HPDE6-E6E7 (cell line): Measurements from ENCODE around the gene MCU.
"Not testable (repeated sequence)": the region's sequence is repeated elsewhere in the genome, so short reads cannot be mapped to it uniquely, and the experiment has no call there.

ENCODE experiments used
- DNase-seq: peaks from one replicate; pipeline ENCODE4 v3.0.0; 2011; ENCODE audit warnings: missing footprints; ENCODE audit errors: extremely low spot score

Gene MCU

GRCh38 chr10:72730479-72730878 is 38.5 kb downstream of the MCU start:
- DNase-seq, result no peak

GRCh38 chr10:72731916-72732419 is 40.0 kb downstream of the MCU start:
- DNase-seq, result no peak

DNA sequence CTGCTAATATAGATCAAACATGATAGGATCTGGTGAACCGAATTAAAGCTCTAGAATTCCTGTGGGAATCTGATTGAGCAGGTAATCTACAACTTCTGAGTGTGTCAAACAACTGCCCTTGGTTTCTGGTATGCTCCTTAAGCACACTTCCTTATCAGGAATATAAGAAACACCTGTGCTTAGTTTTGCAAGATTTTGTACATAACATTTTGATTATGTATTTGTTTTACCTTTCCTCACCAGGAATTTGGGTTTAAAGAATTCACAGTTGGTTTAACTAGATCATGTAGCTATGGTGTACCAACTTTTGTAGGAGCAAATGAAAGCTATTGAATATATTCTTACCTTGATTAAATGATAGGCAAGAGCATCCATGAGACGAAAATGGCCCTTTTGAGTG is 40.6 kb downstream of the MCU start:
- no peak for DNase-seq

DNA sequence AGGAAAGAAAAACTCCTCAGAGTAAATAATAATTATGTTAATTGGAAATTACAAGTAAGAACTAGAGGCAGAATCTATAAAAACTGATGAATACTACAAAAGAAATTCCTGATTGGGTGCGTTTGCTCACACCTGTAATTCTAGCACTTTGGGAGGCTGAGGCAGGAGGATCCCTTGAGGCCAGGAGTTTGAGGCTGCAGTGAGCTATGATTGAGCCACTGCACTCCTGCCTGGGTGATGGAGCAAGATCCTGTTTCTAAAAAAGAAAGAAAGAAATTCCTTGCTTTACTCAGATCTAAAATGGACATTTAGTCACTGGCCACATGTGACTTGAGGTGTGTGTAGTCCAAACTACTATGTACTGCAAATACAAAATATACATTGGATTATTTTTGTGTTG is 42.0 kb downstream of the MCU start:
- no peak for DNase-seq

GRCh38 chr10:72735288-72735936 is 43.5 kb downstream of the MCU start:
- DNase-seq, result no peak

DNA sequence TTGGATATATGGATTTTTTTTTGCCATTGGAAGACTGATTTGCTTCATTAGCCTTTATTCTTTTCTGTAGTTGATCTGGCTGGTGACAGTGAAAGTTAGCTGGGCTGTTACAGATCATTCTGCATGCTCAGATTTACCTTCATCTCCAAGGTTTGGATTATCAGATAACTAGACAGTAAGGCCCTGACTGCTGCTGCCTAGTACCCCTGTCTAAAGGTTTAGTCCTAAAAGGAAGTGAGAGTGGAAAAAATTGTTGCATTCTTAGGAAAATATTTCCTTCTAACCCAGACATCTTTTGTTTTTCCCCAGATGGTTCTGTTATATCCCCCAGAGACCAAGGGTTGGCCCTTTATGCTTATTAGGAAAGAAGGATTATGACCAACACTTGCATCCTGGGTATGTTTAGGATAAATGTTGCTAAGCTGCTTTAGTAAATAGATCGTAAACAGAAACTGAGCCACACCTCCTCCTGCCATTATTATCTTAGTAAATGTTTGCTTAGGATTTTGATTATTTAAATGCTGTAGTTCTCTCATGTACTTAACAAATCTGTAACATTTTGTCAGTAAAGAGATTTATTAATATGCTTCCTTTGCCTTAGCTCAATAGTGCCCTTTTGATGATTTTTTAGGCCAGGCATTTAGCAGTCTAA is 44.4 kb downstream of the MCU start:
- no peak for DNase-seq

- no peak for DNase-seq
Measured at GRCh38 chr10:72736828-72737220, 44.9 kb downstream of the MCU start.

GRCh38 chr10:72737357-72737756 is 45.4 kb downstream of the MCU start:
- not testable (repeated sequence) for DNase-seq

- DNase-seq, result no peak
Measured at GRCh38 chr10:72738486-72738885, 46.5 kb downstream of the MCU start.

DNA sequence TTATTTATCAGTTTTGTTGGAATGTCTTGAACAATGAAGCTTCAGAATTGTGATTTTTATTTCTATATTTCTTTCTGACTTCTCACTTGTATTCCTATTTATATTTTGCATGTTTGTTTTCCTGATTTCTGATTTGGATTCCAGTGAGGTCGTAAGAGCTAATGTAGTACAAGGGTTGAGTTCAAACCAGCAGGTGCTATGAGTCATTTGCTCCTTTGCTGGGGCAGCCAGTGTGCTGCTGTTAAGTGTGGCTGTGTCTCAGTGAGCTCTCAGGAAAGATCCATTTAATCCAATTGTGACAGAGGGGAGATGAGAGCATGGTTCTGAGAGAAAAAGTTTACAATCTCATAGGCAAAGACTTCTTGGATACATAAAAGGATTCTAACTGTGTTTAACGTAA is 48.6 kb downstream of the MCU start:
- DNase-seq, result peak; percentile 37

GRCh38 chr10:72742092-72742491 is 50.1 kb downstream of the MCU start:
- DNase-seq, result no peak

DNA sequence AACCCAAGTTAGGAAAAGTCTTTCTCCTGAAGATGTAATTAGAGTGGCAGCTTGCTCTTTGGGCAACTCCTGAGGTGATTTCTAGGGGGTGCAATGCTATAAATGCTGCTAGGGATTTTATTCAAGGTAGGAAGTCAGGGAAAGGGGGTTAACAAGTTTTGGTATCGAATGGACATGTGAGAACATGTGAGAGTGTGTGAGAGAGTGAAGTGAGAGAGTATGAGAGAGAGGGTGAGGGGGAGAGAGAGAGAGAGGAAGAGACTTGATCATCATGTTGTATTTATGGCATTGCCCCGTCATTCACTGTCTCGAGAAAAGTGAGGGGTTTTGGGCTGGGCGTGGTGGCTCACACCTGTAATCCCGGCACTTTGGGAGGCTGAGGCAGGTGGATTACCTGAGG is 50.9 kb downstream of the MCU start:
- DNase-seq, result no peak

DNA sequence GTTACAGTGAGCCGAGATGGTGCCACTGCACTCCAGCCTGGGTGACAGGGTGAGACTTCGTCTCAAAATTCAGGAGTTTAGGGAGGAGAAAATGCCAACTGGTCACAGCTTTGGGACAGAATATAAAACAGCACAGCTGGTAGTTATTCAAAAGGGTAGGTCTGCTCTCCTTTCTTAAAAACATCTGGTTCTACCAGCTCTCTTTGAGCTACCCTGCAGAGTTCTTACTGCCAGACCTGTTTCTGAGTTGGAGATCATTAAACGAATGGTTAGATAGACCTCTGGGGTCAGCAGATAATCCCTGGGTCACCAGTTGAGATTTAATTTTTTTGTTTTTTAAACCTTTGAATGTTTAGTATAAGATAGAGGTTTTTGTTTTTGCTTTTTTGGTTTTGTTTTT is 52.6 kb downstream of the MCU start:
- no peak for DNase-seq

DNA sequence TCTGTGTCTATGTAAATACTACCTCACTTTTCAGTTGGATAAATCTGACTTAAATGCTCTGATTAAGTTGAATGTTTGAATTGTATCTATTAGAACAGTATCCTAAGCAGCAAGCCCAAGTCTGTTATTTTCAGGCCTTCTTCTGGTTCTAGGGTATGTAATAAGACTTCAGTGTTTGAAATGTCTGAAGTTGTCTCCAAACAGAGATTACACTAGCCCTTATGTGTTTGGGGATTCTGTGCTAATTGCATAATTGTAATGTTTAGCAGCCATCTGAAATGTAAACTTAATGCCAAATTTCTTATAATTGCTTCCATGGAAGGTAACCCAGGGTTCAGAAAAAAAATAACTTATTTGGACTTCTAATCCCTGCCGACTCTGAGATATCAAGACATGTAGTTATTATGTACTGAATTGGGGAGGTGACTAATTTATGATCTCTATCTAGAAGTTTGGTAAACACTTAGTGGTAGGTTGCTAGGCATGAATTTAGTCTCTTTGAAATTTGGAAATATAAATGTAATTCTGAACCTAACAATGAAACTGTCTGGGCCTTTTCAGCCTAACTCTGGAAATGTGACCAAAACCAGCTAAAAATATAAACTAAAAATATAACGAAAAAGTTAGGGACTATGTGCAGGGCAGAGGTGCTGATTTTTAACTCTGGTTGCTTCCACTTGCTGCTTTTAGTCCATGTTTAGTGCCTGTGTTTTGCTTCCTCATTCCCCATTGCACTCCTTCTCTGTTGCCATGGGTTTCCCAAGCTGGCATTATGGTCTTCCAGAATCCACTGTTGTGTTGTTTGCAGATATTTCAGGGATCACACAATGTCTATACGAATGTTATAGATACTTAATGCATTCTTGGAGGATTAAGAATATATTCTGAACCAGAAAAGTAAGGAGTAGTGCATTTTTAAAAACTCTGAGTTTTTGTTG is 54.8 kb downstream of the MCU start:
- DNase-seq, result no peak

DNA sequence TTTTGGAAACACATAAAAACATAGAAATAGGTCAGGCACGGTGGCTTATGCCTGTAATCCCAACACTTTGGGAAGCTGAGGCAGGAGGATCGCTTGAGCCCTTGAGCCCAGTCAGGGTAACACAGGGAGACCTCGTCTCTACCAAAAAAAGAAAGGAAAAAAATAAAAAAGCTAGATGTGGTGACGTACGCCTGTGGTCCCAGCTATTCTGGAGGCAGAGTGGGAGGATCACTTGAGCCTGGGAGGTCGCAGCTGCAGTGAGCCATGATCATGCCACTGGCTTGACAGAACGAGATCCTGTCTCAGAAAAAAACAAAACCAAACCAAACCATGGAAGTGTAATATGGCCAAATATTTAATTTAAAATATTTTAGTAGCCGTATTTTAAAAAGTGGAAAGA is 55.6 kb downstream of the MCU start:
- DNase-seq, result no peak

DNA sequence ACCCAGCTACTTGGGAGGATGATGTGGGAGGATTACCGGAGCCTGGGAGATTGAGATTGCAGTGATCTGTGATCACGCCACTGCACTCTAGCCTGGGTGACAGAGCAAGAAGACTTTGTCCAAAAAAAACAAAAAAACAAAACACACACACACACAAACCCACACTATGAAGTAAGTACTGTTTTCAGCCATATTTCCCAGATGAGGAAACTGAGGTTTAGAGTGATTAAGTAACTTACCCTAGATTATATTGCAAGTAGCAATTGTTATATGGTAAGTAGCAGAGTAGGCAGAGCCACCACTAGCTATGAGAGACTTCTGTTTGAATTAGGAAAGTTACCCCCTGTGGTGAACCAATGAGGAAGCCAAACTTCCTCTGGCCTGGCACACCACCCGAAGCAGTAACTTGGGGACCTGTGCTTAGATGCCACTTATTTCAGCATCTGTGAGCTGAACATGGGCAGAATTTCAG is 61.9 kb downstream of the MCU start:
- DNase-seq, result no peak

GRCh38 chr10:72754275-72755032 is 62.5 kb downstream of the MCU start:
- no peak for DNase-seq

DNA sequence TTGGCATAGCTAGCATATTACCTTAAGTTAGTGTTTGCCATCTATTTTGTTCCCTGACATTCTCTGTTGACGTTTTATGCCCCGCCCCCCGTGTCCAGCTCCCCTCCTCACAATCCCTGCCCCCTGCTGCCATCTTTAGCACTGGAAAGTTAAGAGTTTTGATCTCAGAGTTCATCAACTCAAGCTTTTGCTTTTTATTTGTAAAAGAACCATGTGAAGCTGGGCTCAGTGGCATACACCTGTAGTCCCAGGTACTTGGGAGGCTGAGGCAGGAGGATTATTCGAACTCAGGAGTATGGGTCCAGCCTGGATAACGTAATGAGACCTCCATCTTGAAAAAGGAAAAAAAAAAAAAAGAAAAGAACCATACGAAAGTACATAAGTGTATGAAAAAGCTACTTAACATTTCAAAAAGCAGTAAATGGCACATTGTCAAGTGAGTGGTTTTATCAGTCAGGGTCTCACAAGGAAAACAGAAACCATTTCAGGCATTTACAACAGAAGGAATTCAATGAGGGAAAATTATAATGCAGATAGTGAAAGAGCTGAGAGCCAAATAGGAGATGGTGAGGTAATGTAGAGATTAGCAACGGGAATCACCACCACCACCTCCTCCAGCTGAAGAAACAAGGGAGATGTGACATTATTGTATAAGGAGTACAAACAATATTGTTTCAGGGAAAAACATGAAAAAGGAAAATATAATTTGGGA is 64.9 kb downstream of the MCU start:
- no peak for DNase-seq

DNA sequence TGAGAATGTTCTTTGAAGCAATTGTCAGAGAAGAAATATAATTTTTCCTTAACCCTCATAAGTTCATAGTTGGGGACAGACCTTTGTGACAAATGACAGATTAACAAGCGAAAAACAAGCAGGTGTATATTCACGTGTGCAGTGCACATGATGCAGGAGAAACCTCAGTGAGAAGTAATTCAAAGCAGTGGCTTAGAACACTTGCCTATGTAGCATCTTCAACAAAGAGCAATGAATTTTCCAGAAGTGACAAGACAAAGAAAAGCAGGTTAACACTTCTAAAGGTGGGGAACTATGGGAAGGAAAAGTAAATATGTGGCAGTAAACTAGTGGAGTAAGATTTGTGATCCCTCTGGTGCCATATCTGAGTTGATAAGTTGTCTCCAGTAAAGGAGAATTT is 65.8 kb downstream of the MCU start:
- no peak for DNase-seq

DNA sequence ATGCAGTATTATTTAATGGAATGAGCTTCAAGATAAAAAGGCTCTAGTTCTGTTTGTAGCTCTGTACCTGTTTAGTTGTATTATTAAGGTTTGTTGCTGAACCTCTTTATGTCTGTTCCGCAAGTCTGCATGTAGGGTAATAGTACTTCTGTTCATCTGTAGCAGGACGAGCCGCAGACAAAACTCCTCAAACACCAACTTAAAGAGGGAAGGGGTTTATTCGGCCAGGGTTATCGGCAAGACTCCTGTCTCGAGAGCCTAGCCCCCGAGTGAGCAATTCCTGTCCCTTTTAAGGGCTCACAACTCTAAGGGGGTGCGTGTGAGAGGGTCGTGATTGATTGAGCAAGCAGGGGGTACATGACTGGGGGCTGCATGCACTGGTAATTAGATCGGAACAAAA is 67.0 kb downstream of the MCU start:
- DNase-seq, result not testable (repeated sequence)

GRCh38 chr10:72759584-72759983 is 67.6 kb downstream of the MCU start:
- DNase-seq, result no peak
